B cell (primary cell): ENCODE measurements around the gene KYAT1.

Experiments
- CTCF ChIP-seq: fragments of 200-600 bp; IDR thresholded peaks from one replicate; pipeline ENCODE4 v1.8.0; 2022; ENCODE audit warnings: antibody characterized with exemption, mild to moderate bottlenecking
- EZH2 ChIP-seq: IDR thresholded peaks from 2 replicates; pipeline ENCODE4 v1.6.1; 2012; ENCODE audit warnings: borderline replicate concordance, low read depth, mild to moderate bottlenecking, moderate library complexity, low read length; ENCODE audit not compliant: insufficient read depth, poor library complexity, severe bottlenecking

DNA sequence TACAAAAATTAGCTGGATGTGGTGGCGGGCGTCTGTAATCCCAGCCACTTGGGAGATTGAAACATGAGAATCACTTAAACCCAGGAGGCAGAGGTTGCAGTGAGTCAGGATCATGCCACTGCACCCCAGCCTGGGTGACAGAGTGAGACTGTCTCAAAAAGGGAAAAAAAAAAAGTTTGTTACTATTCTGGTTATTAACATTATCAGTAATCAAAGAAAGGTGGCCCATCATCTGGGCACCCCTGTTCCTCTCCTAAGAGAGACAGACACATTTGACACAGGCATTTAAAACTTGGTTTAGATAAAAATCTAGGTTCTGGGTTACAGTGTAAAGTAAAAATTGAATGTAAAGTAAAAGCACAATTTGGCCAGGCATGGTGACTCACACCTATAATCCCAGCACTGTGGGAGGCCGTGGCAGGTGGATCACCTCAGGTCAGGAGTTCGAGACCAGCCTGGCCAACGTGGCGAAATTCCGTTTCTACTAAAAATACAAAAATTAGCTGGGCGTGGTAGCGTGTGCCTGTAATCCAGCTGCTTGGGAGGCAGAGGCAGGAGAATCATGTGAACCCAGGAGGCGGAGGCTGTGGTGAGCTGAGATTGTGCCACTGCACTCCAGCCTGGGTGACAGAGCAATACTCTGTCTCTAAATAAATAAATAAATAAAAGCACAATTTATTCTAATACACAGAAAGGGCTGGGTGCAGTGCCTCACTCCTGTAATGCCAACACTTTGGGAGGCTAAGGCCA, 22.3 kb upstream of the KYAT1 start:
- no peak for TF ChIP-seq EZH2
- TF ChIP-seq CTCF, result no peak
